Activated T-cell treated with anti-CD3 and anti-CD28 coated beads for 48 hours (primary cell): Measurements from ENCODE around the gene CD300H.

Experiments used
- DNase-seq: peaks from one replicate; pipeline ENCODE4 v3.0.0-alpha.2; 2020; ENCODE audit warnings: low read depth

The CD300H gene

DNA sequence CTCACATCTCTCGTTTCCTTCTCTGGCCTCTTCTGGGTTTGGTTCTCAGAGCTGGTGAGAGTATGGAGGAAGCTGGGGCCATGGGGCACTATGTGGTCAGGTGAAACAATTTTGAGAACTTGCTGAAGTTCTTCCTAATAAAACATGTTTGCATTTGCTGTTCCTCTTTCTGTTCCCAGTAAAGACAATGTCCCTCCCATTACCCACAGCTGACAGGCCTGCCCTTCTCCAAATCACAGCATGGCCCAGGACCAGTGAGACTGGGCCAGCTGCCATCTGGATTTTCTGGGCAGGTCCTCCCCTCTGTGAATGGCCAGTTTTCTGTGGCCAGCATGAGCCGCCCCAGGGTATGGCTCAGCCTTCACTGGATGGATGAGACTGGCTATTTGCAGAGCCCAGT, at the start of gene CD300H:
CD300H (minus strand) TSS at position 113 of the 400 bp plus-strand sequence.
- no peak for DNase-seq

DNA sequence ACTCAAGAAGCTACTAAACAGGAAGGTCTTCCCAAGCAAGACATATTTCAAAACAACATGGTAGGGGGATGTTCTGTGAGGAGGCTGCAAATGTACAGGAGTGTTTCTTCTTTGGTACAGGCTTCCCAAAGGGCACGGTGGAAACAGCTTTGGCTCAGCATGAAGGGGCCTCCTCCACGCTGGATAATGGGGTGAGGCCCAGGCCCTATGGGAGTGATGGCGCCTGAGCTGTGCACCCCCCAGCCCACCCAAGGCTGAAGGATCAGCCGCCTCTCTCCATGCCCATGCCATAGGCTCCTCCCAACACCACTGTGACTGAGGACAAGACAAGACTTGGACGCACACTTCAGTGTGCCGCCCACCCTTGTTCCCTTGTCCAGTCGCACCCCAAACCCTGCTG, 49.4 kb upstream of the CD300H start:
- DNase-seq, result no peak

DNA sequence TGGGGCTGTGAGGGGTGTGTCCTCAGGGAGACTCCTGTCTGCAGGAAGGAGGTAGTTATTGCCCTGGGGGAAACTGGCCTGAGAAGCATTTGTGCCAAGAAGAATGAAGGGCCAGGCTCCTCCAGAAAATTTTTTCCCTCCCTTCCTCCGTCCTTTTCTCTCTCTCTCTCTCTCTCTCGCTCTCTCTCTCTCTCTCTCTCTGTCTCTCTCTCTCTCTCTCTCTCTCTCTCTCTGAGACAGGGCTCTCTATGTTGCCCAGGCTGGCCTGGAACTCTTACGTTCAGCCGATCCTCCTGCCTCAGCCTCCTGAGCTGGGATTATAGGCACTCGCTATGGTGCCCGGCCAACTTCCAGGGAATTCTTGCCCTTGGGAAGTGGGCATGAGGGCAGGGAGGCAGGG, 44.7 kb upstream of the CD300H start:
- DNase-seq, result no peak

DNA sequence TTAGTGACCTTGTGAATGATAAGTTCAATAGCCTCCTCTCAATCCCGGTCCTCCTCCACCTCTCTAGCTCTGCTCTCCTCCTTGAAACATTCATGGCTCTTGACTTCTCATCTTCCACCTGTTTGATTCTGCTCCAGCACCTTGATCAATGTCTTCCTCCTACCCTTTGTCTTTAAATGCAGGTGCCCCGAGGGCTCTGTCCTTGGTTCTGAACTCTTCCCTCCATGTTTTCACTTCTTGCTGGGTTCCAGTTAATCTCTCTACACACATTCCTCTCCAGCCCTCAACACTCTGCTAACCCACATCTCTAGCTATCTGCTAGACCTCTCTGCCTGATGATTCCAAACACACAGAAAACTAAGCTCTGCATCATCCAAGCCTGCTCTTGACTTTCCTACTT, 42.8 kb upstream of the CD300H start:
- DNase-seq, result no peak

DNA sequence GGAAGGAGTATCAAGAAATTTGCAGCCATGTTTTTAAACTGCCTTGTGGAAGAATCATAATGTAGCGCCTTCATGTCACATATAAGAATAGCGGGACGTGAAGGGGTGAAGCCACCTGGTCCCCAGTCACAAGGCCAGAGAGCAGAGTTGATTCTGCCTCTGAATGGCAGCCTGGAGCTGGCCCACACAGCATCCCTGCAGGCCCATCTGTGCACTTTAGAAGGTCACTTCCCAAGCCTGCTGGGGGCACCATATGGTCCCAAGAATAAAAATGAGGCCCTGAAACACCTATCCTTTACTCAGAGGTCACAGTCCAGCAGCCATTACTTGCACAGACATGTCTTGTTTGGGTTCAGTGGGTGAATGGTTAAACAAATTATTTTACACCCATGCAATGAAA, 41.2 kb upstream of the CD300H start:
- DNase-seq, result no peak

DNA sequence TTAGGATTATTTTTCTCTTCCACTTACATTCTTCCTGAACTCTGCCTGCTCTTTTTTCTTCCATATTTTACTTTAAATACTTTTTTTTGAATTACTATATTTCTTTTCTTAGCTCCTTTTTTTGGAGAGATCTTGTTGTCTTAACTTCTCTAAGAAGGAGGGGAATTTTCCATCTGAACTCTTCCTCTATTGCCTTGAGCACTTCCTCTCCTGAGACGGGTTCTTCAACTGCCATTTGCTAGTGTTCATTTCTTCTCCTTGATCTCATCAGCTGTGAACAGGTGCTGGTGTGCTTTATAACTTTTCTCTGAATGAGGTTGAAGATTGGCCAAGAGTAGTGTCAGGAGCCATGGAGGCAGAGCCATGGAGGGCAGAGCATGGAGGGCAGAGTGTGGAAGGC, 39.9 kb upstream of the CD300H start:
- no peak for DNase-seq

DNA sequence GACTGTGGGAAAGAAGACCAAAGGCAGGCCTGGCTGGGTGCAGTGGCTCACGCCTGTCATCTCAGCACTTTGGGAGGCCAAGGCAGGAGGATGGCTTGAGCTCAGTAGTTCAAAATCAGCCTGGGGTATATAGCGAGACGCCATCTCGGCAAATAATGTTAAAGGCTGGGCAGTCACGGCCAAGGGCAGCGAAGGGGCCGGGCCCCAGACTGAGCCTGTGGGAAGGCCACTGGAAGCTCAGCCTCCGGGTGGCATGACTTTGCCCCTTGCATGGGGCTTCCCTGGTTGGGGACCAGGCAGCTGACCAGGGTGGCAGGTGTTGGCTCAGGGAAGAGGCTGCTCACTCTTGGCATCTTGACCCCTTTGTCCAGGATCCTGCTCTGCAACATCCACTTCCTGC, 38.7 kb upstream of the CD300H start:
- no peak for DNase-seq

DNA sequence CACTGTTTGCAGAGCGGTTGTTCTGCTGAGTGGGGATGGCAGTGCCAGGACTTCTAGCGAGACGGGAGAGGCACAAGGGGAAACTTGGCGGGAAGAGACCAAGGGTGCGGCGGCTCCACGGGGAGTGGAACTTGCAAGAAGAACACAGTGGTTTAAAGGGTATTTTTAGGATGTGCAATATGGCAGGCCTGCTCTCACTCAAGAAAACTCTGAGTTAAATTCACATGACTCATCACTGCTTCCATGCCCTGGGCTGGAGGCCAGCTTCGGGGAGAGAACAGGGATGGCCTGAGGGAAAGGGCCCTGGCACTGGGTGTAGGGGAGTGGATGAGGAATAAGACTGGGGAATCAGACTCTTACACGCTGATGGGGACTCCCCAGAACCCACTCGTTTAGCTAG, 38.1 kb upstream of the CD300H start:
- DNase-seq, result no peak

DNA sequence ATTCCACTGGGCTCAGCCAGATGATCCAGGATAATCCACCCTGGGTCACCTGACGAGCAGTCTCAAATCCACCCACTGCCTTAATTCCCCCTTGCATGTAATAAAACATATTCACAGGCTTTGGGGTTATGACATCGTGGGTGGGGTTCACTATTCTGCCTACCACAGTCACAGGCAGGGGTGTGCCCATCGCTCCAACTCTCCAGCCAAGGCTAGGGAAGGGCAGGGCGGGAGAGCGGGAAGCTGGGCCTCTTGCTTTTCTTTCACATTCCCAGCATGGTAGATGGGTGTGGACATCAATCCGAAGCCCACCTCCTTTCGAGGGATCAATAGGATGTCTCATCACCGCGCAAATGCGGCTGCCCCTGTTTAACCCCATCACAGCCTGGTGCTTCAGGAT, 37.5 kb upstream of the CD300H start:
- no peak for DNase-seq

DNA sequence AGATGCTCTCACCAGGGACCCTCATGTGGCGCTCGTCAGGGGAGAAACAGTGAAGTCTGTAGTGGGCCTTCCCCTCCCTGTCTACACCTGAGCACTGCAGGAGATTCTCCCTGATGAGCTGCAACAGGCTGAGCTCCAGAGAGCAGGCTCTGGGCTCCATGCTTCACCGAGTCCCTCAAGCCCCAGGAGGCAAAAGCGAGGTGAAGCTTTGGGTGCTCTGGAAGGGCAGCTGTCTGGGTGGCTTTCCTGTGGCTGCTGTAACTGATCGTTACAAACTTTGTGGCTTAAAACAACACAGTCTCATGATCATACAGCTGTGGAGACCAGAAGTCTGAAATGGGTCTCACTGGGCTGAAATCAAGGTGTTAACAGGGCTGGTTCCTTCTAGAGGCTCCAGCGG, 36.9 kb upstream of the CD300H start:
- no peak for DNase-seq

DNA sequence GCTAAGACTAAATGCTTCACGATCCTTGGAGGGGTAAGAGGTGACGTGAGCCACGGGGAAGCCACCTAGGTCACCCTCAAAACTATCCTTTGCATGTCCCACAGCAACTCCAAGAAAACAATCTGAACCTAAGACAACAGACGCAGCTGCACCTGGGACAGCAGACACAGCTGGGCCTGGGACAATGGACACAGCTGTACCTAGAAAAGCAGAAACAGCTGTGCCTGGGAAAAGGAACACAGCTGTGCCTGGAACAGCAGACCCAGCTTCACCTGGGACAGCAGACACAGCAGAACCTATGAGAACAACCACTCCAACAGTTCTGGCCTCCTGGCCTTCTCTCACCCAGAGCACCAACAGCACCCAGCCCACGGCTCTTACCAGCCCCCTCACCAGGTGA, 36.4 kb upstream of the CD300H start:
- DNase-seq, result no peak

DNA sequence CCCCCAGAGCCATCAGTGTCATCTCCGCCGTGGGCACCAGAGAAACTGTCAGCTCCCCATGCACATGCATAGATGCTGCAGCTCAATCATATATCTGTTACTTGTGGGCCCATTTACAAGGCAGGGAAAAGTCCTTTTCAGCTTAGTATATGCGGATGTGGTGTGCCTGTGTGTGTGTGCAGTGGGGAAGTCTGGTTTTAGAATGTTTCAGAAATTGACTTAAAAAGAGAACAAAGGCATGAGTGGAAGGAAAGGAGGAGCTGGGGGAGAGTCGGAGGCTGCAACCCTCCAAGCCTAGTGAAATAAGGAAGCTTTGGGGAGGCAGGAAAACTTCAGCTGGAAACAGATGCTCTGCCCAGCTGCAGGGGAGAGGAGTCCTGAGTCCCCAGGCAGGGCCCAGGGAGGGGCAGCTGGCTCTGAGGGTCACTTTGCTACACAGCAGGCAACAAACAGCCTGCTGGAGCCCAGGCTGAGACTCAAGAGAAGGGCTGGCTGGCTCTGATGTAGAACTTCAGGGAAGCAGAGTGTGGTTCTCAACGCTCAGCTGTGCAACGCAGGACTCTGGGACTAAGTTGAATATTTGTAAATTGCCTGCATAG, 35.8 kb upstream of the CD300H start:
- no peak for DNase-seq

DNA sequence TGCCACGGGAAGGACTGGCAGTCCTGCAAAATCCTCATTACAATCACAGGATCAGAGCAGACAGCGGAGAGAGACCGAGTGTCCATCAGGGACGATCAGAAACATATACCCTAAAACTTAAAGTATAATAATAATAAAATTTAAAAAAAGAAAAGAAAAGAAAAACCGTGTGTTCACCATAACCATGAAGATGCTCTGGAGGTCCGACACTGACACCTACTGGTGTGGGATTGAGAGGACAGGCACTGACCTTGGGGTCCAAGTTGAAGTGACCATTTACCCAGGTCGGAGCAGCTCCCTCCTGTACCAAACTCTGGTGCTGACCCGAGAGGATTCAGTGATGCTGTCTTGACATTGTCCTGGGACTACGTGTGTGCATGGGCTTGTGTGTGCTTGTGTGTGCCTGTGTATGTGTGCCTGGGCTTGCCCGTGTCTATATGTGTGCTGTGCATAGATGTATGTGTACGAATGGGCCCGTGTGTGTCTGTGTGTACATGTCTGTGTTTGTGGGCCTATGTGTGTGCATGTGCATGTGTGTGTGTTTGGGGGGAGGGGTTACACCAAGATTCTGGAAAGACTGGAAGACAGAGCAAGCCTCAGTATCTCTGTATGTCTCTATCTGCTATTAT, 34.7 kb upstream of the CD300H start:
- peak; percentile 15 for DNase-seq

DNA sequence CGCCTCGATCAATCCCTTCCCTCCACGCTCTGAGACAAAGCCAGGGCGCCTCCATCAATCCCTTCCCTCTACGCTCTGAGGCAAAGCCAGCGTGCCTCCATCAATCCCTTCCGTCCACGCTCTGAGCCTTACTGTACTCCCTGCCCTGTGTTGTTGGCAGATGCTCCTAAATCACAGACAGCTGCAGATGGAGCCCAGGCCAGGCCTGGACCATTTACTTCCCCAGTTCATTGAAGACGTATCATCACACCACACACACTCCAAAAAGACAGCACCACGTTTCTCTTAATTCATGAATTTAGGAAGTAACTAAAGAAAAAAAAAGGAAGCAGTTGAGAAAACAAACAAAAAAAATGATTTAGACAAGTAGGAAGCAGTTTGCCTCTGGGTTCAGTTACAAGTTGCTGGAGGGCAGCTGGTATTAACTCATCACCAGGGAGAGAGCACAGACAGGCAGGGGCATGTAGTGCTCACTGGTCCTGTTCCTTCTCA, 32.2 kb upstream of the CD300H start:
- DNase-seq, result no peak

DNA sequence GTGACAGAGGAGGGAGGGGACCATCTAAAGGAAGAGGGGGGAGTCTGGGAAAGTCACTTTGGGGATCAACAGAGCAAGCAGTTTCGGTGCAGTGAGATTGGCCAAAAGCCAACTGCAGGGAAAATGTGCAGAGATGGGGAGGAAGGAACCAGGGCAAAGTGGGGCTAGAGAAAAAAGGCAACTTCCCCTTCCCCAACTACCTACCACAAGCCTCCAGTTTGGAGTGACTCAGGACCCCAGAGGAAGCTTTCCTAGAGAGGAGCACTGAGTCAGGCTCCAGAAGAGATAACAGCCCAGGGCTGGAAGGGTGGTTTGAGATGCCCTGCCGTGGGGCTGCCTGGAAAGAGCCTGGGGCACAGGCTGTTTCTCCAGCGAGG, 31.7 kb upstream of the CD300H start:
- no peak for DNase-seq

DNA sequence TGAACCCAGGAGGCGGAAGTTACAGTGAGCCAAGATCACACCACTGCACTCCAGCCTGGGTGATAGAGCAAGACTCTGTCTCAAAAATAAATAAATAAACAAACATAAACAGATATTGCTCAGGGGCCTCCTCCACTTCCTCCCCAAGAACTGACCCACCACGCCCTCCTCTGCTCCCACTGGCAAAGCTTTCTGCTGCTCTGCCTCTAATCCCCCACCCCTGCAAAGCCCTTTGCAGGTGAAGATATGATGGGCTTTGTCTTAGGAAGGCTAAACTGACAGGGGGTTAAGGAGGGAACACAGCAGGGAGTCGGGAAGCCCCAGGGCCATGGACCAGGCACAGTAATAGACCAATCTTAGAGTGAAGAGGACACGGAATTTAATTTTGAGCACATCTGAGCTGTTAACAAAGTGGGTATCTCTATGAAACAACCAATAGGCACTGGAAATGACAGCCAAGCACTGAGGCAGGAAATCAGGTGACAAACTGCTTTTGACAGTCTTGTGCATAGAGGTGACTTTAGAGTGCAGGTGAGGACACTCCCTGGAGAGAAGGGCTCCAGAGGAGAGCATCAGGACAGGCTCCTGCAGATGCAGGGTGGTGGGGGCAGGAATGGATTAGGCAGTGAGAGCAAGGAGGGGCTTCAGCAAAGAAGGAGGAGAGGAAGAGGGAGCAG, 31.2 kb upstream of the CD300H start:
- DNase-seq, result no peak

DNA sequence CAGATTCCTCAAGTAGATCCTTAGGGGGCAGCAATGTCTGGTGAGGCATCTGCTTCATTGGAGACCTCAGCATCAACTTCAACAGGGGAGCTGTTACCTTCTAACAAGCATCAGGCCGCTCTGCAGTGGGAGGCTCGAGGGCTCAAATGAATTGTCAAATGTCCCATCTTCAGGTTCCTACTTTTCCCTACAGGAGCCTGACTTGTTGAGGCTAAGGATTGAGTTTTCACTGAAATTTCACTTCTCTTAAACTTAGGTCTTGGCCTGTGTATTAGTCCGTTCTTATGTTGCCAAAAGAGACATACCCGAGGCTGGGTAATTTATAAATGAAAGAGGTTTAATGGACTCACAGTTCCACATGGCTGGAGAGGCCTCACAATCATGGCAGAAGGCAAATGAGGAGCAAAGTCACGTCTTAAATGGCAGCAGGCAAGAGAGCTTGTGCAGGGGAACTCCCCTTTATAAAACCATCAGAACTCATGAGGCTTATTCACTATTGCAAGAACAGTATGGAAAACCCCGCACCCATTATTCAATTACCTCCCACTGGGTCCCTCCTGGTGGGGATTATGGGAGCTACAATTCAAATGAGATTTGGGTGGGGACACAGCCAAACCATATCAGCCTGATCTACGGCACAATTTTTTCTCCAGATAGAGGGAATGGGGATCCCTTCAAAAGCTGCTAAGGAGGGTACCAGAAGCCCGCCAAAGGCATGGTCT, 29.9 kb upstream of the CD300H start:
- DNase-seq, result no peak

DNA sequence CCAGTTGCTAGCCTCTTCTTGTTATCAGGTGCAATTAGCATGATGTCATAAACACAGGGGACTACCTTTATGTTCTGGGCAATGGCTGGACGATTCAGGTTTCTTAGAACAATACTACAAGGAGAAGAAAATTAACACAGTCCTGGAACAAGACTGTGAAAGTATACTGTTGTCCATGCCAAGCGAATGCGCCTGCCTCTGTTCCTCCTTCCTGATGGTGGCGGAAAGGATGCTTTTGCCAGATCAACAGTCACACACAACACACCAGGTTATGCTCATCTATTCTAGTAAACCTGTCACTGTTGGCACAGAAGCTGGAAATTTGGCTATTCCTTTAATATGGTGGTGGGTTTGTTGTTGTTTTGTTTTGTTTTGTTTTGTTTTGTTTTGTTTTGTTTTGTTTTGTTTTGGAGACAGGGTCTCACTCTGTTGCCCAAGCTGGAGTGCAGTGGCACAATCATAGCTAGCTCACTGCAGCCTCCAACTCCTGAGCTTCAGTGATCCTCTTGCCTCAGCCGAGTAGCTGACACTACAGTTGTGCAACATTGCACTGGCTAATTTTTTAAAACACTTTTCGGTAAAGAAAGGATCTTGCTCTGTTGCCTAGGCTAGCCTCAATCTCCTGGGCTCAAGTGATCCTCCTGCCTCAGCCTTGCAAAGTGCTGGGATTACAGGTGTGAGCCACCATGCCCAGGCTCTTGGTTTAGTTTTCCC, 27.9 kb upstream of the CD300H start:
- no peak for DNase-seq

DNA sequence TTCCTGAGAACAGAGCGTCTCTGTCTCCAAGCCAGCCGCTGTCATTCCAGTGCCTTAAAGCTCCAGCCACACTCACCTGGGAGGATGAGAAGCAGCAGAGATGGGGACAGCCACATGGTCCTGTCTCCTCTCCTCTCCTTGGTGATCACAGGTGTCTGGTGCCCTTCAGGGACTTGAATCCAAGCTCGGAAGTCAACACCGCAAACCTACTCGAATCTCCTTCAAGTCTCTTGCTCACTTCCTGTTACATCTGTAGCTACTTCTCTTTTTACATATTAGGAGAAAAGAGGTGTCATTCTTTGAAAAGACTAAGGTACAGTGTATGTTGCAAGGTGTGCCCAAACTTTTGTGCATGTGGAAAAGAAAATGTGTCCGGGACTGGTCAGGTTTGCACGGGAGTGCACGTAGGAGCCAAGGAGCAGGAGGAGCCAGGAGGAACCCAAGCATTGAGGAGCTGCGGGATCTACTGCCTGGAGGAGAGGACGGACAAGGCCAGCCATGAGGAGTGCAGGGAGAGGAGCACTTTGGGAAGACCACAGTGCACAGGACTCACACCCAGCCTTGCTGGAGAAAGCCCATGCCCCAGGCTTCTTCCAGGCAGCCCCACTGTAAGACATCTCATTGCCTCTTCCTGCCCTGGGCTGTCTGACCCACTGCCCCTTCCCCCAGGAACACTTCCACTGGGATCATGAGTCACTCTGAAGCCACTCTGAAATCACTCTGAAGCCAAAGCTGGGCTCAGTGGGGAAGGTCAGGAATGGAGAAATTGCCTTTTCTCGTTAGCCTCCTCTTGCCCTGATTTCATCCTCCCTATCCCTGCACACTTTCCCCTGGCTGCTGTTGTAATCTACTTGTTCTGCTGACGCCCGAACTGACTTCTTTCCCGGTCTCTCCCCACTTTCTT, 25.0 kb upstream of the CD300H start, which contains the start of gene CD300LD:
CD300LD (minus strand) TSS at position 197 of the 904 bp plus-strand sequence; CDS start at position 116, 81 bp downstream.
- no peak for DNase-seq

DNA sequence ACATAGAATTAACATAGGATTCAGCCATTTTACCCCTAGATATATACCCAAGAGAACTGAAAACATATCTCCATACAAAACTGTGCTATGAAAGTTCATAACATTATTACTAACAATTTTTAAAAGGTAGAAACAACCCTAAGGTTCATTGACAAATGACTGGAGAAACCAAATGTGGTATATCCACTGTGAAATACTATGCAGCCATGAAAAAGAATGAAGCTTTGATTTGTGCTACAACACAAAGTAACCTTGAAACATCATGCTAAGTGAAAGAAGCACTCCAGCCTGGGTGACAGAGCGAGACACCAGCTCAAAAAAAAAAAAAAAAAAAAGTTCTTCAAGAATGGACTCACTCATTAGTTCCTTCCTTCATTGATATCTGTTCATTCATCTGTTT, 24.2 kb upstream of the CD300H start:
- DNase-seq, result no peak

DNA sequence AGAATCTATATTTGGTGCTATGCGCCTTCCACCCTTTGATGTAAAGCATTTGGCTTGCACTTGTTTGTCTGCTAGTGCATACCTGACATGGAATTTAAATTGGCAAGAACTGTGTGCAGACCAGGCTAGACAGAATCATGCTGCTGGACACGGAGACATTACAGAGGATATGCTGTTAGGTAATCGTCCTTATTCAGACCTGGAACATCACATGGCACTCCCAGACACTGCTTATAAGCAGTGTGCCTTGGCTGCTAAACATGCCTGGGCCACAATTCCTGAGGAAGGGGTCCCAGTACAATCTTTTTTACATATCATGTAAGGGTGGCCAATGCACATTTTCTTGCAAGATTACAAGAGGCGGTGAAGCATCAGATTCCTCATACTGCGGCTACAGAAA, 18.4 kb upstream of the CD300H start:
- DNase-seq, result no peak
